GM19372 (cell line): ENCODE results near the gene GMPS.
"Not testable (repeated sequence)": the region's sequence is repeated elsewhere in the genome, so short reads cannot be mapped to it uniquely, and the experiment has no call there.

ENCODE experiments used
- ATAC-seq: cut with Tn5 transposase; IDR thresholded peaks from one replicate; pipeline ENCODE4 v1.9.1; 2021; ENCODE audit warnings: mild to moderate bottlenecking, low read depth, moderate library complexity; ENCODE audit not compliant: unreplicated experiment

GMPS gene

DNA sequence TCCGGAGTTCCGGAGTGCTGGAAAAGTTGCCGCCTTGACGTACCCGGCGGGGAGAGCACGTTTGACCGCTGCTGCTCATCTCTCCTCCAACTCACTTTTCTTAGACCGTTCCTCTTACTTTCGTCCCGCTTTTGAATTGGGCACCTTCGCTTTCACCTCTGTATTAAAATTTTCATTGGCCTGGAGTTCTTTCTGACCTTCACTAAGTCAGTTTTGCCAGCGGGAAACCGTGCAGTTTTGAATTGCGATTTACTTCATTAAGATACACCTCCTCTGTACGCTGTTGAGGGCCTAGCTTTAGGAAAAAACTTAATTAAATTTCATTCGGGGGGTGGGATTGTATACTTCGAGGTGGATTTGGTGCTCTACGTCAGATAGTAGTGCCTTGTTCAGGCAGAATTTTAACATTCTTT, 1.3 kb downstream of the GMPS start:
- no peak for ATAC-seq

DNA sequence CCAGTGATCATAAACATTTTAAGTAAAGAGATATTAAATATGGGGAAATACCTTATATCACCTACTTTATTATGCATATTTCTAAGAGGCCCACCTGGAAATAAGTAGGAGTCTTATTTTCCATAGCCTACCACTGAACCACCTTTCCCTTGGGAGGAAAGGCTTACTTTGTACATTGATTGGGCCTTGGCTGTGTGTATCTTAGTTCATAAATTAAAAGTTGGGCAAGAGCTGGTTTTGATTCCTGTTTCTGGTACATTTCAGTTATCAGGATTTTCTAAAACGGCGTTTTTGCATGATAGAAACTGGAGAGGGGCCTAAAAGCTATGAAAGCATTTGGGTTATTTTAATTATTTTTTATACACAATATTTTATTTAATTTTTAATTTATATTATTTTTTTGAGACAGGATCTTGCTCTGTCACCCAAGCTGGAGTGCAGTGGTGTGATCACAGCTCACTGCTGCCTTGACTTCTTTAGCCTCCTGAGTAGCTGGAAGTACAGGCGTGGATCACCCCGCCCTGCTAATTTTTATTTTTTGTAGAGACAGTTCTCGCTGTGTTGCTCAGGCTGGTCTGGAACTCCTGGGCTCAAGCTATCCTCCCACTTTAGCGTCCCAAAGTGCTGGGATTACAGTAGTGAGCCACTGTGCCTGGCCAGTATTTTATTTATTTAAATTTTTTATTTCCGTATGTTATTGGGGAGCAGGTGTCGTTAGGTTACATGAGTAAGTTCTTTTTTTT, 2.6 kb downstream of the GMPS start:
- ATAC-seq, result no peak

GRCh38 chr3:155876037-155876436, 5.6 kb downstream of the GMPS start:
- ATAC-seq, result no peak

GRCh38 chr3:155876503-155876902, 6.1 kb downstream of the GMPS start:
- no peak for ATAC-seq

- no peak for ATAC-seq
These were observed 9.8 kb downstream of the GMPS start for GRCh38 chr3:155880286-155880685.

DNA sequence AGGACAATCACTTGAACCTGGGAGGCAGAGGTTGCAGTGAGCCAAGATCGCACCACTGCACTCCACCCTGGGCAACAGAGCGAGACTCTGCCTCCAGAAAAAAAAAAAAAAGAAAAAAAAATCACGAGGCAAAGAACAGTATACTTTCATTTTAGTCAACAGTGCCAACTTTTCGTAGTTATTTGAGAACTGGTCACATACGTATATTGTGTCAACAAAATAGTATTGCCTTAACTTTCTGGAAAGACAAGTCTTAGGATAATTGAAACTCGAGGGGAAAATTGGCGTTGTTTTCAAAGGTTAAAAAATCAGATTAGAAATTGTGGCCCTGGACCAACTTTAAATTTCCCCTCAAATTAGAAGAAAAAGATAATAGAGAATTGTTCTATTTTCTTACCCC, 13.8 kb downstream of the GMPS start:
- no peak for ATAC-seq

- no peak for ATAC-seq
These were observed 14.8 kb downstream of the GMPS start for GRCh38 chr3:155885292-155885691.

DNA sequence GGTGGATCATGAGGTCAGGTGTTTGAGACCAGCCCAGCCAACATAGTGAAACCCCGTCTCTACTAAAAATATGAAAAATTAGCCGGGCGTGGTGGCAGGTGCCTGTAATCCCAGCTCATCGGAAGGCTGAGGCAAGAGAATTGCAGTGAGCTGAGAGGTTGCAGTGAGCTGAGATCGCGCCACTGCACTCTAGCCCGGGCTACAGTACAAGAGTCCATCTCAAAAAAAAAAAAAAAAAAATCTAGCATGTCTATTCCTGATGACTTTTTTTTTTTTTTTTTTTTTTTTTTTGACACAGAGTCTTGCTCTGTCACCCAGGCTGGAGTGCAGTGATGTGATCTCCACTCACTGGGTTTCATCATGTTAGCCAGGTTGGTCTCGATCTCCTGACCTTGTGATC, 15.9 kb downstream of the GMPS start:
- ATAC-seq, result not testable (repeated sequence)

DNA sequence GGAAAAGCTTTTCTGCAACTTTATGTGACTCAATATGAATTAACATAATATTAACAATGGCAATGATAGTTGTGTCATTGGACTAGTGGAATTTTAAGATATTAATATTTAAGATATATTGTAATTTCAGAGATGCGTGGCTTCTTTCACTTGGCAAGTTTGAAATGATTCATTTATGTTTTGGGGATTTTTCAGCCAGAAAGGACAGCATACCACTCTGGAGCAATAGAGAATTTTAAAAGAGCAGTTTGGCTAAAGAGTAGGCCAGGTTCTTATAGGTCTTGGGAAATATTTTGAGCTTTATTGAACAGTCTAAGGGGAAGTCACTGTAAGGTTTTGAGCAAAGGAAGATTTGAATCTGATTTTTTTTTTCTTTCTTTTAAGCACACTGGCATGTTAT, 16.5 kb downstream of the GMPS start:
- ATAC-seq, result no peak

GRCh38 chr3:155889212-155889611, 18.8 kb downstream of the GMPS start:
- ATAC-seq, result no peak

DNA sequence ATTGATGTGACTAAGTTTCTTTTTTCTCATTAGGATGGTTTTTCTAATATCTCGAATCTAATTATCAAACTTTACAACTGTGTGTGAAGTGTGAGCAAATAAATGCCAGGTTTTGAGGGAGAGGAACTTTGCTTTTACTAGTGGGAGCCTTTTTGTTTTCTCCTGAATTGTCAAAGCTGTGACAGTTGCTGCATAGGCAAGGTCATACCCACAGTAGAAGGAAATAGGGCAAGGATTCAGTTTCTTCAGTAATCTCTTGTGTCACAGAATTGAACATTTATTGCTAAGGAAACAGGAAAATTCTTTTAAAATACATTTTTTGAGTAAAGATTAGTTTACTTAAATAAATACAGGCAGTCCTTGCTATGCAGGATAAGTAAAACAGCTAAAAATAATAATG, 19.5 kb downstream of the GMPS start:
- ATAC-seq, result no peak

GRCh38 chr3:155890671-155891190, 20.3 kb downstream of the GMPS start:
- ATAC-seq, result no peak

DNA sequence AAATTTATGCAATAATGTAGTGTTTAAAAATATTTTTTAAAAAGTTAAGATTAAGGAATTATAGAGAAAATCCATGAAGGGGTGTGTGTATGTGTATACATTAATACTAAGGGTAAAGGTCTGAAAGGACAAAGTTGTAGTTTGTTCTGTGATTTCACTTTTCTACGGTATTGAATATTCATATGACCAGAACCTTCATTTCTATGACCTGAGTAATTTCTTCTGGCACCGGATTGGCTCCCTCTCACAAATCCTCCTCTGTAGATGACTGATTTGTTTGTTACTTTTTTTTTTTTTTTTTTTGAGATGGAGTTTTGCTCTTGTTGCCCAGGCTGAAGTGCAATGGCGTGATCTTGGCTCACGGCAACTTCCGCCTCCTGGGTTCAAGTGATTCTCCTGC, 20.9 kb downstream of the GMPS start:
- no peak for ATAC-seq

- no peak for ATAC-seq
These were observed 25.0 kb downstream of the GMPS start for GRCh38 chr3:155895379-155895900.

DNA sequence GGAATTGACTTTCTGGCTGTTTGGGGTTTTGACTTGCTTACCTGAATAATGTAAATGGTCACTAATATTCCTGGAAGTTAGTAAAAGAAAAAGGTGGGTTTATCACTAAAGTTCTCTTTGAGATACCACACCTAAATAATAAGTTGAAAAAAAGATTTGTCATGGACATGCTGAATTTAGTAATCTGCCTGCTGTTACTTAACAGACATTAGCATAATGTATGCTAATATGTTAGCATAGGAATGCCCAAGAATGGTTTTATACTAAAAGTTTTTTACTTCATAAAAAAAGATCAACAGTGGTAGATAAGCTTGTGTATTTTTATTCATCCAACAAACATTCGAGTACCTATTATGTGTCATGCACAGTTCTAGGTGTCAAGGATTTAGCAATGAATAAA, 36.5 kb downstream of the GMPS start:
- ATAC-seq, result no peak

DNA sequence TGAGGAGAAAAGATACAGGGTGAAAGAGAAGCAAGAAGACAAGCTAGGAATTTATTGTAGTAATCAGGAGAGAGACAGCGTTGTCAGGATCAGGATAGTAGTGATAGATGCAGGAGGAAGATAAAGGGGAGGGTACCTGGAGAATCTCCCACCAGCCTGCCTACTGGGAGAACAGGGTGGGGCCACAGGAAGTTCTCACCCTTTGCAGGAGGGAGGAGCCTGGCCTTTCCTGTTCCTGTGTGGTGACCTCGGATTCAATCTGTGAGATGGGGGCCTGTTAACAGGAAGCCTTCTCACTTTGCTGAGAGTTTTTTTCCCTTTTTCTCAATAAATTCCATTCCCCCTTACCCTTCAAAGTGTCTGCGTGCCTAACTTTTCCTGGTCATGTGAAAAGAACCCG, 37.6 kb downstream of the GMPS start:
- no peak for ATAC-seq

GRCh38 chr3:155908605-155909004, 38.2 kb downstream of the GMPS start:
- ATAC-seq, result no peak

DNA sequence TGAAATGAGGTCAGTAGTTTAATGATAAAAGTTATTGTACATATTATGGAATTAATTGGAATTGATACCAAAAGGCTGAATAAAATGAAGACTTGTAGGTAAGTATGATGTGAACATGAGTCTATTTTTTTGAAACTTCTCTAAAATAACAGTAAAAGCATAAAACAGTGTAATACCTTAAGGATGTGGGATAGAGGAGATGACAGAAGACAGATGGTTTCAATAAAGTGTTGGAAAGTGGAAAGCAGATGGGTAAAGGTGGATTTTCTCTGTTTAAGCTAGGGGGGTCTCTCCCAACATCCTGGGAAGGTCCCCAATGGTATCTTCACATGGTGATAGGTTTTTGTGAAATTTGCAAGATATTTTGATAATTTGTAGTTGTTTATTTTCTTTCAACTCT, 41.6 kb downstream of the GMPS start:
- ATAC-seq, result no peak

DNA sequence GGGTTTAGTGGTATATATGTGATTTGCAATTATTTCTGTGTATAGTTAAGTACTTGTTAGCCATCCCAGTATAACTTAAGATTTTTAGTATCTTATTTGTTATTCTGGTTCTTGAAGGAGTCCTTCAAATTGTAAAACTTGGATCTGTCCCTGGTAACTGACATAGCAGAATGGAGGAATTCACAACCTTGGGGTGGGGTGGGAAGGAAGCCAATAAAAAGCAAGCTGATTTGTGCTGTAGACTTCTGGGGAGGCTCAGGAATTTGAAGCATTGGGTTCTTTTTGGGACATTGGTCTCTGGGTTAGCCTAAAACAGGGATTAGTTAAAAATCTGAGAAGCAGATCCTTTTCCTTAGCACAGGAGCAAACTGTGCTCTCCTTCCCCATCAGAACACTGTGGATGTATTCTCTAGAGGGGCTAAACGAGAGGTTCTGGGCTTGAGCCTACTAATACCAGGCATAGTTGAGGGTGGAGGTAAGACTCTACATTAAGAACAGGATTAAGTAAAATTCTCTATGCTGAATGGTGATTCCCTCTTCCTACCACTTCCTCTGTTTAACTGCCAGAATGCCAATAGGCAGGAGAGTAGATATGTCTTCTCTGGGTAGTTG, 42.2 kb downstream of the GMPS start:
- ATAC-seq, result no peak

DNA sequence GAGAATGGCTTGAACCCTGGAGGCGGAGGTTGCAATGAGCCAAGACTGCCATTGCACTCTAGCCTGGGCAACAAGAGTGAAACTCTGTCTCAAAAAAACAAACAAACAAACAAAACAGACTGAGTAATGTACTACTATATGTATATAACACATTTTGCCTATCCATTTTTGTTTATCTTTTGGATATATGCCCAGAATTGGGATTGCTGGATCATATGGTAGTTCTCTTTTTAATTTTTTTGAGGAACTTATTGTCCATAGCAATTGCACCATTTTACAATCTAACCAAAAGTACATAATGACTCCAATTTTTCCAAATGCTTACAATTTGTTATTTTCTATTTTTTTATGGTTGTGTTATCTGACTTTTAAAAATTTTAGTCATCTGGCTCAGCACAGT, 47.3 kb downstream of the GMPS start:
- ATAC-seq, result no peak

DNA sequence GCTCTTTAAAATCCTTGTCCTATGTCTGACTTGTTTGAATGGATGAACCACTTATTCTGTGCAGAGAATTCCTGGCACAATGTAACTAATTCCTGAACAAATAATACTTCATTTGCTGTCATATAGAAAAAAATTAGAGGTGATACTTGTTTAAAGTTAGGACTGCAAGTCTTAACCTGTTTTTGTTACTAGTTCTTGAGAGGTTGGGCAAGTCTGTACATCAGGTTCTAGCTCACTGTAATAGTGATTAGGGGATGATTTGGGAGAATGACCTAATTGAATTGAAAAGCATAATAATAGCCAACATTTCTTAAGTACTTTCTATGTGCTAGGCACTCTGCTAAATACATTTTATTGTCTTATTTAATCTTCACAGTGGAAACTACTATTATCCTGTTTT, 49.3 kb downstream of the GMPS start:
- ATAC-seq, result no peak

DNA sequence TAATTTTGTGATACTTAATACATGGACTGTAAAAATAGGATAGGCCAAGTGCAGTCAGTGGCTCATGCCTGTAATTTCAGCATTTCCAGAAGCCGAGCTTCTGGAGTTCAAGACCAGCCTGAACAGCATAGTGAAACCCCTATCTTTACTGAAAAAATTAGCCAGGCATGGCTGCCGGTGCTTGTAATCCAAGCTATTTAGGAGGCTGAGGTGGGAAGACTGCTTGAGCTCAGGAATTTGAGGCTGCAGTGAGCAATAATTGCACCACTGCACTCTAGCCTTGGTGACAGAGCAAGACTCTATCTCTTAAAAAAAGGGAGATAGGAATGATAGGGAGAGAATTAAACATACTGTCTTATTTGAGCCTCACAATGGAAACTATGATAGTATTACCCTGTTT, 51.0 kb downstream of the GMPS start:
- ATAC-seq, result no peak
